NK-92 (cell line): Measurements from ENCODE around the gene TMEM248.
"Not testable (repeated sequence)": the region's sequence is repeated elsewhere in the genome, so short reads cannot be mapped to it uniquely, and the experiment has no call there.

ENCODE experiments used
- DNase-seq: peaks from one replicate; lab custom pipeline; 2025; ENCODE audit not compliant: unreplicated experiment; lab: John Stamatoyannopoulos, UW

The TMEM248 gene

GRCh38 chr7:66907731-66908130 is 13.3 kb upstream of the TMEM248 start:
- no peak for DNase-seq

- not testable (repeated sequence) for DNase-seq
Observed at GRCh38 chr7:66908598-66908997, 12.4 kb upstream of the TMEM248 start.

- DNase-seq: no peak
Observed at GRCh38 chr7:66910789-66911188, 10.2 kb upstream of the TMEM248 start.

- DNase-seq: not testable (repeated sequence)
Observed at GRCh38 chr7:66911191-66911590, 9.8 kb upstream of the TMEM248 start.

GRCh38 chr7:66912195-66912594 is 8.8 kb upstream of the TMEM248 start:
- DNase-seq: no peak

- no peak for DNase-seq
Observed at GRCh38 chr7:66913118-66914037, 7.6 kb upstream of the TMEM248 start.

- DNase-seq: not testable (repeated sequence)
Observed at GRCh38 chr7:66917904-66918303, 3.1 kb upstream of the TMEM248 start.

- DNase-seq: no peak
Observed at GRCh38 chr7:66919304-66919703, 1.7 kb upstream of the TMEM248 start.

GRCh38 chr7:66919704-66920103 is 1.3 kb upstream of the TMEM248 start:
- DNase-seq: no peak

GRCh38 chr7:66920256-66920655 is 769 bp upstream of the TMEM248 start:
- DNase-seq: no peak

GRCh38 chr7:66921396-66921917 is 432 bp downstream of the TMEM248 start:
- DNase-seq: no peak

- DNase-seq: no peak
Observed at GRCh38 chr7:66921918-66922486, 977 bp downstream of the TMEM248 start.

- no peak for DNase-seq
Observed at GRCh38 chr7:66925255-66925654, 4.2 kb downstream of the TMEM248 start.

- no peak for DNase-seq
Observed at GRCh38 chr7:66927348-66927948, 6.4 kb downstream of the TMEM248 start.

- no peak for DNase-seq
Observed at GRCh38 chr7:66928388-66928787, 7.4 kb downstream of the TMEM248 start.

GRCh38 chr7:66929165-66929564 is 8.1 kb downstream of the TMEM248 start:
- no peak for DNase-seq

- no peak for DNase-seq
Observed at GRCh38 chr7:66929935-66930334, 8.9 kb downstream of the TMEM248 start.

- no peak for DNase-seq
Observed at GRCh38 chr7:66930341-66930740, 9.3 kb downstream of the TMEM248 start.

- DNase-seq: no peak
Observed at GRCh38 chr7:66933469-66933868, 12.4 kb downstream of the TMEM248 start.

GRCh38 chr7:66937940-66938339 is 16.9 kb downstream of the TMEM248 start:
- DNase-seq: no peak

GRCh38 chr7:66939325-66939724 is 18.3 kb downstream of the TMEM248 start:
- DNase-seq: no peak

- no peak for DNase-seq
Observed at GRCh38 chr7:66946545-66946944, 25.5 kb downstream of the TMEM248 start.
